HUDEP-2 (cell line): ENCODE measurements around the gene OR52A5.
"Not testable (repeated sequence)": the region's sequence is repeated elsewhere in the genome, so short reads cannot be mapped to it uniquely, and the experiment has no call there.

Experiments used
- DNase-seq, 76 experiments: peaks; one replicate each; lab custom pipeline; 2025; ENCODE audit not compliant: unreplicated experiment in 76 of 76; lab: John Stamatoyannopoulos, UW

The OR52A5 gene

DNA sequence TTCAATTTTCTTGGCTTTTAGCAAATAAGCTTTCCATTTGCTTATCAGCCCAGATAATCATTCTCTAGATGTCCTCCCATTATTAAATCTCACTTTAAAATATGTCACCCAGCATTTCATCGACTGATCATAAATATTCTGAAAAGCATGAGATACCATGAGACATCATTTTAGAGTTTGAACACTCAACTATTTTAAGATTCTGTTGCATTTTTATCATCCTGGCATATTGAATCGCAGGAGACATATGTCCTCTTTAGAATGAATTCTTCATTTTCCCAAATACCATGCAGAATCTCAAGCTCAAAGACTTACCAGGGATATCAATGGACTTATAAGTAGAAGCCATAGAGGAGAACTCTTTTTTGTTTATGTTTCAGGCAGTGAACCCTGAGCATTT lies at the start of gene OR52A5:
Gene OR52A5, minus strand, starts transcription at position 361 of the 400 bp plus-strand sequence. CDS start 5,714 bp downstream, outside the sequence.
- DNase-seq, result no peak

GRCh38 chr11:5178046-5178837 lies 40.1 kb upstream of the OR52A5 start:
- no peak for DNase-seq

DNA sequence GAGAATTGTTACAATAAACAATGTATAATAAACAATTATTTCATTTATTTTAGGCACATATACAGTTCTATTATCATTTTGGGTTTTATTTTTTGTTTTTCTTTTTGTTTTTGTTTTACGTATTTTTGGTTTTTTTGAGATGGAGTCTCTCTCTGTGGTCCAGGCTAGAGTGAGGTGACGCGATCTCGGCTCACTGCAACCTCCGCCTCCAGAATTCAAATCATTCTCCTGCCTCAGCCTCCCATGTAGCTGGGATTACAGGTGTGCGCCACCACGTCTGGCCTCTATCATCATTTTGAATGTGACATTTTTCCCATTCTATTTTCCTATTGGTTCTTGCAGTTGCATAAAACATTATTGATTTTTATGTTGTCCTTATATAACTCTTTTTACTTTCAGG lies 36.8 kb upstream of the OR52A5 start:
- no peak for DNase-seq

DNA sequence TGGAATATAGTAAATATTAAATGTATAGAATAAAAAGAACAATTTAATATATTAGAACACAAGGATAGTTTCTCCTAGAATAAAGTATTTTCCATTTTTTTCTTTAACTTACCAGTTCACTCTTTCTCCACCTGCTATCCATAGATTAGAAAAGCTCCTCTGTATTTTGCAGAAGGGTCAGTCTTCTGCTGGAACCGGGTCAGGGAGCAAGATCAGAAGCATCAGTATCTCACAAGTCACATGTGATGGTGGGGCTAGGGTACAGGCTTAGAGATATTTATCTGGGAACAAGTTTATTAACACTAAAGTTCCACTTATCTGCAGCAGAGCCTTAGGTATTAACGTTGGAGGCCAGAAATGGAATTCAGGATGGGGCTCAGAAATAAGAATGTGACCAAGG lies 33.7 kb upstream of the OR52A5 start:
- DNase-seq, result no peak

DNA sequence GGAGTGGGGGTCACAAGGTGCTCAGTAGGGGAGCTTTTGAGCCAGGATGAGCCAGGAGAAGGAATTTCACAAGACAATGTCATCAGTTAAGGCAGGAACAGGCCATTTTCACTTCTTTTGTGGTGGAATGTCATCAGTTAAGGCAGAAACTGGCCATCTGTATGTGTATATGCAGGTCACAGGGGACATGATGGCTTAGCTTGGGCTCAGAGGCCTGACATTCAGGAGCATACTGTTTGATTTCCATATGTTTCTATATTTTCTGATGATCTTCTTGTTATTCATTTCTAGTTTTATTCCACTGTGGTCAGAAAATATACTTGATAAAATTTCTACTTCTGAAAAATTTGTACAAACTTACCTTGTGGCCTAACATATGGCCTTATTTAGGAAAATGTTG lies 27.7 kb upstream of the OR52A5 start:
- not testable (repeated sequence) for DNase-seq

DNA sequence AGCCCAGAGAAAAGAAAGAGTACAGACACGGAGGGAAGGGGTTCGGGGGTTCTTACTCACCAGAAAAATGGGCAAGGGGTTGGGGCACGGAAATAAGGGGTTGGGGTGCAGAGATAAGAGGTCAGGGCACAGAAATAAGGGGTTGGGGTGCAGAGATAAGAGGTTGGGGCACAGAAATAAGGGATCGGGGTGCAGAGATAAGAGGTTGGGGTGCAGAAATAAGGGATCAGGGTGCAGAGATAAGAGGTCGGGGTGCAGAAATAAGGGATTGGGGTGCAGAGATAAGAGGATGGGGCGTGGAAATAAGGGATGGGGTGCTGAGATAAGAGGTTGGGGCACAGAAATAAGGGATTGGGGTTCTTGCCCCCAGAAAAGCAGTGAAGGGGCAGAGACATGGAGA lies 26.7 kb upstream of the OR52A5 start:
- not testable (repeated sequence) for DNase-seq

GRCh38 chr11:5161045-5161444 lies 22.9 kb upstream of the OR52A5 start:
- not testable (repeated sequence) for DNase-seq

GRCh38 chr11:5160217-5160616 lies 22.1 kb upstream of the OR52A5 start:
- peak in 1 of 76 experiments; percentile 4 for DNase-seq

DNA sequence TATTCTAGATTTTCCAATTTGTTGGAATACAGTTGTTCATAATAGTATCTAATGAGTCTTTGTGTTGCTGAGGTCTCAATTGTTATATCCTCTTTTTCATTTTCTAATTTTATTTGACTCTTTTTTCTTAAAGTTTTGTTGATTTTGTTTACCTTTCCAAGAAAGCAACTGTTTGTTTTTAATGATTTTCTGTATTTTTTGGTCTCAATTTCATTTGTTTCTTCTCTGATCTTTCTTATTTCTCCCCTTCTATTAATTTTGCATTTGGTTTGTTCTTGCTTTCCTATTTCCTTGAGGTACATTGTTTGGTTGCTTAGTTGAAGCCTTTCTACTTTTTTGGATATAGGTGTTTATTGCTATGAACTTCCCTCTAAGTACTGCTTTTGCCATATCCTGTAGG lies 21.6 kb upstream of the OR52A5 start:
- DNase-seq, result no peak

- no peak for DNase-seq
Observed at GRCh38 chr11:5154657-5155056, 16.5 kb upstream of the OR52A5 start, which contains the start of gene OR52A1. OR52A1 (minus strand) TSS chr11:5154757; CDS start chr11:5152369, 2,388 bp downstream.

- DNase-seq, result peak in 1 of 76 experiments; percentile 19
Observed at GRCh38 chr11:5153574-5154431, 15.6 kb upstream of the OR52A5 start.

GRCh38 chr11:5151713-5152153 lies 13.6 kb upstream of the OR52A5 start:
- DNase-seq, result peak in 73 of 76 experiments; percentile 2 to 92 (median 61)

- DNase-seq, result not testable (repeated sequence)
Observed at GRCh38 chr11:5144206-5144605, 6.0 kb upstream of the OR52A5 start.

- DNase-seq, result no peak
Observed at GRCh38 chr11:5137014-5137413, 1.1 kb downstream of the OR52A5 start.

DNA sequence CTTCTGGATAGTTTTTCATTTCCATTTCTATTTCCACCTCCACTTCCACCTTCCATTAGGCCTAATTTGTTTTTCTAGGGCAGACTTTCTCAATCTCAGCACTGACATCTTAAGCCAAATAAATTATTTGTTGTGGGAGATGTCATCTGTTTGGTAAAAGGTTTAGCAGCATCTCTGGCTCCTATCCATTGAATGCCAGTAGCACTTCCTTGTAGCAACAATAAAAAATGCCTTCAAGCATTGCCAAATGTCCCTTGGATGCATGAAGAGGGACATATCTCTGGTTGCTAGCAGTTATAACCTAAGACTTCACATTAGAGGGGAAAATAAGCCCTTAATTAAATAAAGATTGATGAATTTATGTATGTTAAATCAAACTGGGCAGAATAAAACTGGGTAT lies 1.9 kb downstream of the OR52A5 start:
- no peak for DNase-seq

GRCh38 chr11:5131584-5132335 lies 6.4 kb downstream of the OR52A5 start:
- no peak for DNase-seq

DNA sequence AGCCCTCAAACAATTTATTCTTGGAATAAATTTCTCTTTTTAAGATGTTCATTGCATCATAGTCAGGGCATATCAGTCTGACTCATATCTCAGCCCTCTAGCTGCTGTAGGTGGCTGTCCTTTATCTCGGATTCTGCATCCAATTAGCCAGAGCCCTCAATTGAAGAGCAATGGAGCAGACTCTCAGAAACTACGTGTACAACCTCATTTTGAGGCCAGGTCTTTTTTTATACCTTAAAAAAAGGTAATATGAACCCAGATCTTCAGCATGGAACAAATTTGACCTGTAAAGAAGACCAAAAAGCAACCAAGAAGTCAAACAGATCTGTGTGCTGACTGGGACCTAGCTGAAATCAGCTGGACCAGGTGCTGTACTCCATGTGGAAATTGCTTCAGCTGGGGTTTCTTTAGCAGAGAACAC lies 8.7 kb downstream of the OR52A5 start:
- peak in 17 of 76 experiments; percentile 6 to 50 (median 22) for DNase-seq

DNA sequence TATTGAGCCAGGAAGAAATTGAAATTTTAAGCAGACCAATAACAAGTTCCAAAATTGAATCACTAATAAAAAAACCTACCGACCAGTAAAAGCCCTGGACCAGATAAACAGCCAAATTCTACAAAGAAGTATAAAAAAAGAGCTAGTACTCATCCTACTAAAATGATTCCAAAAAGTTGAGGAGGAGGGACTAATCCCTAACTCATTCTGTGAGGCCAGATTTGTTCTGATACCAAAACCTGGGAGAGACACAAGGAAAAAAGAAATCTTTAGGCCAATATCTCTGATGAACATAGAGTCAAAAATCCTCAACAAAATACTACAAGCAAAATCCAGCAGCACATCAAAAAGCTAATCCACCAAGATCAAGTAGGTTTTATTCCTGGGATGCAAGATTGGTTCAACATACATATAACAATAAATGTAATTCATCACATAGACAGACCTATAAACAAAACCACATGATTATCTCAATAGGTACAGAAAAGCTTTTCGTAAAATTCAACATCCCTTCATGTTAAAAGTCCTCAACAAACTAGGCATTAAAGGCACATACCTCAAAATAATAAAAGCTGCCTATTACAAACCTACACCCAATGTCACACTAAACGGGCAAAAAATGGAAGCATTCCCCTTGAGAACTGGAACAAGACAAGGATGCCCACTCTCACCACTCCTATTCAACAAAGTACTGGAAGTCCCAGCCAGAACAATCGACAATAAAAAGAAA lies 13.1 kb downstream of the OR52A5 start:
- DNase-seq, result no peak

DNA sequence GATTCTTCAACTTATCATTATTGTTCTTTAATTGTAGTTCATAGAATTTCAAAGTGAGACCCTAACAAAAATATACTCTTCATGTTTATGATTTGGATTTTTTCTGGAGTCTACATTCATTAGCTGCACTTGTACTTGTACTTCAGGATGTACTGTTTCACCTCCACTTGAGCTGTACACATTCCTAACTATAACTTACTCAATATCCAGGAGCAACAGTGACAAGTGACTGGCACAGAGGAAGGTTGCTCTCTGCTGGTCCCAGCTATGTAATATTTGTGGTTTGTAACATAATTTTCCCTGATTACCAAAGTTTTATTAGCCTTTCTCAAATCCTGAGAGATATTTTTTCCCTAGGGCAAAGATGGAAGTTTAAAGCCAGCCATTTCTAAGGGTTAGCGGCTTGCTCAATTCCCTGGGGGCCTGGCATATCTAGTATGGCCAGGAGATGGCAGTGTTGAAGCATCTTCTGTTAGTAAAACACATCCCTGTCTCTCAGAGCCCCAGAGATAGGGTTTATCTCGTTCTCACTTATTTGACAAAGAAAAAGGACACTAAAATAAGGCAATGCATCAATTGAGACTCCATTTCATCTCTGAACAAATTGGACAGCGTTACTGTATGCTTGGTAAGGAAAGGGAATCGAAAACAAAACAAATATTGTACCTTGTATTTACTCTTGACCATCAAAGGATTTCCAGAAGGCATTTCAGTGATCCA lies 14.2 kb downstream of the OR52A5 start:
- peak in 70 of 76 experiments; percentile 3 to 85 (median 59) for DNase-seq
